GM19395 (cell line): Measurements from ENCODE around the gene TLE5.

Experiments used
- ATAC-seq: cut with Tn5 transposase; IDR thresholded peaks from one replicate; pipeline ENCODE4 v1.9.1; 2021; ENCODE audit warnings: mild to moderate bottlenecking, moderate library complexity; ENCODE audit not compliant: unreplicated experiment

TLE5 gene

GRCh38 chr19:3003046-3003445 is 59.2 kb downstream of the TLE5 start:
- ATAC-seq, result no peak
